Upper lobe of left lung (tissue), 4 donors: ENCODE data around the gene GPR75.

Experiments used
- CTCF ChIP-seq, 6 experiments: fragments of 450-650 bp in 4 of 6; fragments of 200-600 bp in 2 of 6; sonication (generic) in 2 of 6; IDR thresholded peaks; one replicate each; pipeline ENCODE4 v1.5.1; 2016 to 2019; ENCODE audit warnings: antibody characterized with exemption in 6 of 6
- POLR2A ChIP-seq, 4 donors: fragments of 450-650 bp; IDR thresholded peaks; one replicate each; pipeline ENCODE4 v1.5.1; 2016 to 2017; ENCODE audit warnings: antibody characterized with exemption in 4 of 4, mild to moderate bottlenecking in 2 of 4
- POLR2AphosphoS5 ChIP-seq, 2 donors: sonication (generic); formaldehyde crosslinking; IDR thresholded peaks; one replicate each; pipeline ENCODE4 v1.5.1; 2017; ENCODE audit warnings: antibody characterized with exemption in 2 of 2

GRCh38 chr2:53852532-53852931 lies 7.2 kb downstream of the GPR75 start:
- TF ChIP-seq CTCF (IDR thresholded peaks at IDR 0.05) = no peak
- TF ChIP-seq POLR2A (IDR thresholded peaks at IDR 0.05) = no peak
- no peak for TF ChIP-seq POLR2AphosphoS5 (IDR thresholded peaks at IDR 0.05)
